Bronchial epithelial cell (primary cell): ENCODE measurements around the gene KAT2B. TPM values are rescaled to one million over a fixed set of nuclear protein-coding genes. Genes with fewer than 3 reads are reported as not detected.

Source experiments
- DNase-seq: peaks from one replicate; pipeline ENCODE4 v3.0.0-alpha.2; 2010; ENCODE audit warnings: low read depth
- FAIRE-seq: peaks from 2 replicates; lab custom pipeline; 2011; peaks lifted over from hg19 to GRCh38; lab: Jason Lieb, UNC
- H3K27me3 ChIP-seq: 2 replicates; pipeline ENCODE4 v1.5.1; 2011; ENCODE audit warnings: low read length; ENCODE audit not compliant: control insufficient read depth, insufficient read depth
- H3K36me3 ChIP-seq: 2 replicates; pipeline ENCODE4 v1.5.1; 2011; ENCODE audit warnings: low read length; ENCODE audit not compliant: control insufficient read depth, insufficient read depth
- H3K4me3 ChIP-seq: 2 replicates; pipeline ENCODE4 v1.5.1; 2011; ENCODE audit warnings: mild to moderate bottlenecking, low read depth, low read length, control low read depth
- total RNA-seq: library from RNA; depleted of rRNA; stranded (reverse); fragments of >200 nt; gene quantifications from 2 replicates; pipeline ENCODE4 v1.2.1, GENCODE V29; 2014
- TF ChIP-seq, protein P1 (sequence below): IDR thresholded peaks from 2 replicates; pipeline ENCODE4 v1.5.1; 2011; ENCODE audit warnings: mild to moderate bottlenecking, moderate library complexity, low read length, control low read depth, inconsistent platforms; ENCODE audit not compliant: insufficient read depth, severe bottlenecking

The KAT2B gene
- total RNA-seq, 1 donor from 2014 or later: 1.6 TPM

DNA sequence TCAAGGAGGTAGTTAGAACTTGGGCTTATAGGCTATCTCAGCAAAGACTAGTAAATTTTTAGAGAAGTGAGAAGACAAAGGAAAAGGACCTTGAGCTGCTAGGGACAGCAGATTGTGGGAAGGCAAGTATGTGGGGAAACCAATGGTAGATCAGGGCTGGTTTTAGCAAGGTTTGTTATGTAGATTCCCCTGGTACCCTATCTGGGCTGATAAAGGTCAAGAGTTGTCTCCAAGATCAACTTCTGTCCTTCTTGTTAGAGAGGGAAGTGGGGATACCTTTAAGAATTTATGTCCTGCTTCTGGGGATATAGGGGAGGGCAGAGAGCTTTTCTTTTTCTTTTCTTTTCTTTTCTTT lies 28.9 kb downstream of the KAT2B start:
- FAIRE-seq: no peak

GRCh38 chr3:20071175-20071574 lies 30.9 kb downstream of the KAT2B start:
- TF ChIP-seq, protein P1, sequence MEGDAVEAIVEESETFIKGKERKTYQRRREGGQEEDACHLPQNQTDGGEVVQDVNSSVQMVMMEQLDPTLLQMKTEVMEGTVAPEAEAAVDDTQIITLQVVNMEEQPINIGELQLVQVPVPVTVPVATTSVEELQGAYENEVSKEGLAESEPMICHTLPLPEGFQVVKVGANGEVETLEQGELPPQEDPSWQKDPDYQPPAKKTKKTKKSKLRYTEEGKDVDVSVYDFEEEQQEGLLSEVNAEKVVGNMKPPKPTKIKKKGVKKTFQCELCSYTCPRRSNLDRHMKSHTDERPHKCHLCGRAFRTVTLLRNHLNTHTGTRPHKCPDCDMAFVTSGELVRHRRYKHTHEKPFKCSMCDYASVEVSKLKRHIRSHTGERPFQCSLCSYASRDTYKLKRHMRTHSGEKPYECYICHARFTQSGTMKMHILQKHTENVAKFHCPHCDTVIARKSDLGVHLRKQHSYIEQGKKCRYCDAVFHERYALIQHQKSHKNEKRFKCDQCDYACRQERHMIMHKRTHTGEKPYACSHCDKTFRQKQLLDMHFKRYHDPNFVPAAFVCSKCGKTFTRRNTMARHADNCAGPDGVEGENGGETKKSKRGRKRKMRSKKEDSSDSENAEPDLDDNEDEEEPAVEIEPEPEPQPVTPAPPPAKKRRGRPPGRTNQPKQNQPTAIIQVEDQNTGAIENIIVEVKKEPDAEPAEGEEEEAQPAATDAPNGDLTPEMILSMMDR: no peak
- FAIRE-seq: no peak

More for the DNA sequence above, 28.9 kb downstream of the KAT2B start:
- no peaks in the 10 kb centered on the region for H3K27me3 ChIP-seq
- TF ChIP-seq, protein P1: no peak
- no peaks in the 10 kb centered on the region for H3K36me3 ChIP-seq
- DNase-seq: no peak
- no peak overlapping the region for H3K4me3 ChIP-seq

DNA sequence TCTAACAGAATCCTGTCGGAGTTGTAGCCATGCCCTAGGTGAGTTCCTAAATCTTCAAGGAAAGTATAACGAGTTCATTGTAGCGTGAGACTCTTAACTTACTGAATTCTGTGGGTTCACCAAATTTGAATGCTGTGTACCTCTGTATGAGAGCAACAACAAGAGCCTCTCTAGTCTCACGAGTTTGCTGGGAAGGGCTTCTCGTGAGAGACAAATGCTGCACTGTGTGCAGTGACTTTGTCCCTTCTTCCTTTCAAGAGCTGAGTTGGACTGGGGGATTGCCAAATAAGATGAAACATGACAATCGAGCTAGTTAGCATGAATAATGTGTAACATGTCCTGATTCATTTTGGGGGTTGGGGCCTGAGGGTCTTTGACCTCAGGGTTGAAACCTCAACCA lies 32.2 kb downstream of the KAT2B start:
- Histone ChIP-seq H3K4me3 (no peak overlapping the region), H3K27me3 (no peaks in the 10 kb centered on the region), H3K36me3 (no peaks in the 10 kb centered on the region)
- TF ChIP-seq, protein P1: no peak
- FAIRE-seq (no peak), DNase-seq (no peak)

More at GRCh38 chr3:20071175-20071574, 30.9 kb downstream of the KAT2B start:
- Histone ChIP-seq H3K36me3 (no peaks in the 10 kb centered on the region), H3K27me3 (no peaks in the 10 kb centered on the region), H3K4me3 (no peak overlapping the region)
- DNase-seq: no peak

- DNase-seq (no peak), FAIRE-seq (no peak)
- TF ChIP-seq, protein P1: no peak
- Histone ChIP-seq H3K27me3 (no peaks in the 10 kb centered on the region), H3K4me3 (no peak overlapping the region), H3K36me3 (no peaks in the 10 kb centered on the region)
Measured at GRCh38 chr3:20073068-20073467, 32.8 kb downstream of the KAT2B start.

DNA sequence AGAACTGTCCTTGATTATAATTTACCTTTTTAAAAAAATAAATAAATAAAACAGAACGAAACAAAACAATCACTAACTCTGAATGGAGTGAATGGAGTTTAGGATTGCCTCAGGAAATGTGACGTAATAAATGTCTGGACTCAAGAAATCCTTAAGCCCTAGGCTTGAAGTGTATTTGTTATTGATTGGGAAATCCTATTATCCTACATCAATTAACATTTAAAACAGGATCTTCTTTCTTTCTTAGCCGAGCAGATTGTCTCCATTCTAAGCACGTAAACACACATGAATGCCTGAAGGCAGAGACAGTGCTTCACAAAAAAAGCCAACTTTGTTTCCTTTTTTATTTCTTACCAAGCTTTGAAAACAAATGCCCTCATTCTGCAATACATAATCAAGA lies 33.4 kb downstream of the KAT2B start:
- DNase-seq: peak; percentile 29
- TF ChIP-seq, protein P1: no peak
- no peaks in the 10 kb centered on the region for H3K27me3 ChIP-seq
- H3K36me3 ChIP-seq: no peaks in the 10 kb centered on the region
- H3K4me3 ChIP-seq: no peak overlapping the region
- no peak for FAIRE-seq

DNA sequence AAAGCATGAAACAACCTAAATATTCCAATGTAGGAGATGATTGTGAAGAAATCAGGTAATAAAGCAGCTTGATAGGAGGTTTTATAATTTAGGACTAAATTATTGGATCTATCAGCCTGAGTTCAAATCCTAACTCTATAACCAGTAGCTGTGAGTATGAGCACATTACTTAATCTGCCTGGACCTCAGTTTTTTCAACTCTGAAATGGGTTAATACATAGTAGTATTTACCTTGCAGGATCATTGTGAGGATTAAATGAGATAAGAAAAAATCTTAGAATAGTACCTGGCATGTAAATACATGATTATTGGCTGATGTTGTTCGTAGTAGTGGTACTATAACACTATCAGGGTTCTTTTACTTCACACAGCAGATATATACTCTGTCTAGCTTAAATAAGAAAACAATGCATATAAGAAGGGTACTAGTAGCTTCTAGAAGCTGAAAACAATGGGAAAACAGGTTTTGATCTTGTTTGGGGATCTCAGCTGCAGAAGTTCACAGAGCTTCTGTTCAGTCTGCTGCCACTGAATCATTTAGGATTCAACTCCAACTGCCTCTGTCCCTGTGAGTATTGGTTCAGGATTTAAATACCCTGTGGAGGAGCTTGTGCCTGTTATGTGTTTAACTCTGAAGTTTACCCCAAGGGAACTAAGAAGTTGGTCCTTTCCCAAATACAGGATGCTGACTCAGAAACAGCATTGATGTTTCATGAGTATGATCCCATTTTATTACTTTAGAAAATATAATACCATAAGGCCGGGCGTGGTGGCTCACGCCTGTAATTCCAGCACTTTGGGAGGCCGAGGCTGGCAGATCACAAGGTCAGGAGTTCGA lies 34.2 kb downstream of the KAT2B start:
- no peaks in the 10 kb centered on the region for H3K36me3 ChIP-seq
- TF ChIP-seq, protein P1: no peak
- FAIRE-seq: no peak
- no peak overlapping the region for H3K4me3 ChIP-seq
- H3K27me3 ChIP-seq: no peaks in the 10 kb centered on the region
- DNase-seq: peak; percentile 68
